ENCODE measurements around the gene SPNS3.

GRCh38 chr17:4386406-4386805 is 47.3 kb upstream of the SPNS3 start:
- TF ChIP-seq EZH2 (IDR thresholded peaks at IDR 0.05; ENCODE audit: borderline replicate concordance, control insufficient read depth, low read depth, low read length) (no peak), DPF2 (IDR thresholded peaks at IDR 0.05) (no peak), ETV6 (conservative IDR thresholded peaks at IDR 0.05 in 1 of 2, IDR thresholded peaks at IDR 0.05 in 1 of 2; ENCODE audit: borderline replicate concordance in 1 of 2, low read depth in 1 of 2) (no peak), NRF1 (conservative IDR thresholded peaks at IDR 0.05; ENCODE audit: low read depth, low read length) (no peak)
- TF ChIP-seq, protein P1, sequence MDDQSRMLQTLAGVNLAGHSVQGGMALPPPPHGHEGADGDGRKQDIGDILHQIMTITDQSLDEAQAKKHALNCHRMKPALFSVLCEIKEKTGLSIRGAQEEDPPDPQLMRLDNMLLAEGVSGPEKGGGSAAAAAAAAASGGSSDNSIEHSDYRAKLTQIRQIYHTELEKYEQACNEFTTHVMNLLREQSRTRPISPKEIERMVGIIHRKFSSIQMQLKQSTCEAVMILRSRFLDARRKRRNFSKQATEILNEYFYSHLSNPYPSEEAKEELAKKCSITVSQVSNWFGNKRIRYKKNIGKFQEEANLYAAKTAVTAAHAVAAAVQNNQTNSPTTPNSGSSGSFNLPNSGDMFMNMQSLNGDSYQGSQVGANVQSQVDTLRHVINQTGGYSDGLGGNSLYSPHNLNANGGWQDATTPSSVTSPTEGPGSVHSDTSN (IDR thresholded peaks at IDR 0.05; ENCODE audit: insufficient replicate concordance, low read depth, low read length): no peak
